ENCODE data around the gene NUTM2B.
"Not testable (repeated sequence)": the region's sequence is repeated elsewhere in the genome, so short reads cannot be mapped to it uniquely, and the experiment has no call there.

DNA sequence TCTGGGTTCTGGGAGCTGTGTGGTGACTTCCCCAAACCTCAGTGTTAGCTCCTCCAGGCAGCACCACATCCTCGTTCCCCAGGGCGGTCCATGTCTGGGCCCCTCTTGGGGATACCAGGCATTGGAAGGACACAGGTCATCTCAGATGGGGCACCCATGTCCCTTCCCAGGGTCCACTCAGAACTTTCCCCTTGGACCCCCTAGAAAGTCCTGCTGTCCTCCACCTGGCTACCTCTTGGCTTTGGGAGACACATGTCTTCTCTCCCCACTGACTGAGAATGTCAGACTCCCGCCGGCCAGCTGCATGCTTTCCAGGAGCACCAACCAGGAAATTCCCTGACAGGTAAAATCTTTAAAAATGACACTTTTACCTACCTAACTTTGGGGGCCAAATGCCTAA, 16.4 kb upstream of the NUTM2B start:
- not testable (repeated sequence) for TF ChIP-seq ESRRA (IDR thresholded peaks at IDR 0.05; ENCODE audit: low read length); TCF12 (IDR thresholded peaks at IDR 0.05; ENCODE audit: low read depth, low read length); GABPA (IDR thresholded peaks at IDR 0.05; ENCODE audit: low read depth); SMAD5 (IDR thresholded peaks at IDR 0.05; ENCODE audit: low read depth); POLR2AphosphoS5 (IDR thresholded peaks at IDR 0.05; ENCODE audit: low read length); BMI1 (IDR thresholded peaks at IDR 0.05; ENCODE audit: borderline replicate concordance); NFIC (IDR thresholded peaks at IDR 0.05; ENCODE audit: low read depth, low read length)
- TF ChIP-seq, protein P1, sequence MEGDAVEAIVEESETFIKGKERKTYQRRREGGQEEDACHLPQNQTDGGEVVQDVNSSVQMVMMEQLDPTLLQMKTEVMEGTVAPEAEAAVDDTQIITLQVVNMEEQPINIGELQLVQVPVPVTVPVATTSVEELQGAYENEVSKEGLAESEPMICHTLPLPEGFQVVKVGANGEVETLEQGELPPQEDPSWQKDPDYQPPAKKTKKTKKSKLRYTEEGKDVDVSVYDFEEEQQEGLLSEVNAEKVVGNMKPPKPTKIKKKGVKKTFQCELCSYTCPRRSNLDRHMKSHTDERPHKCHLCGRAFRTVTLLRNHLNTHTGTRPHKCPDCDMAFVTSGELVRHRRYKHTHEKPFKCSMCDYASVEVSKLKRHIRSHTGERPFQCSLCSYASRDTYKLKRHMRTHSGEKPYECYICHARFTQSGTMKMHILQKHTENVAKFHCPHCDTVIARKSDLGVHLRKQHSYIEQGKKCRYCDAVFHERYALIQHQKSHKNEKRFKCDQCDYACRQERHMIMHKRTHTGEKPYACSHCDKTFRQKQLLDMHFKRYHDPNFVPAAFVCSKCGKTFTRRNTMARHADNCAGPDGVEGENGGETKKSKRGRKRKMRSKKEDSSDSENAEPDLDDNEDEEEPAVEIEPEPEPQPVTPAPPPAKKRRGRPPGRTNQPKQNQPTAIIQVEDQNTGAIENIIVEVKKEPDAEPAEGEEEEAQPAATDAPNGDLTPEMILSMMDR (IDR thresholded peaks at IDR 0.05 in 2 of 3, conservative IDR thresholded peaks at IDR 0.05 in 1 of 3; ENCODE audit: control insufficient read depth in 2 of 3, extremely low read depth in 1 of 3, insufficient read depth in 1 of 3, low read depth in 3 of 3, low read length in 3 of 3) = not testable (repeated sequence)
- TF ChIP-seq, protein P2, sequence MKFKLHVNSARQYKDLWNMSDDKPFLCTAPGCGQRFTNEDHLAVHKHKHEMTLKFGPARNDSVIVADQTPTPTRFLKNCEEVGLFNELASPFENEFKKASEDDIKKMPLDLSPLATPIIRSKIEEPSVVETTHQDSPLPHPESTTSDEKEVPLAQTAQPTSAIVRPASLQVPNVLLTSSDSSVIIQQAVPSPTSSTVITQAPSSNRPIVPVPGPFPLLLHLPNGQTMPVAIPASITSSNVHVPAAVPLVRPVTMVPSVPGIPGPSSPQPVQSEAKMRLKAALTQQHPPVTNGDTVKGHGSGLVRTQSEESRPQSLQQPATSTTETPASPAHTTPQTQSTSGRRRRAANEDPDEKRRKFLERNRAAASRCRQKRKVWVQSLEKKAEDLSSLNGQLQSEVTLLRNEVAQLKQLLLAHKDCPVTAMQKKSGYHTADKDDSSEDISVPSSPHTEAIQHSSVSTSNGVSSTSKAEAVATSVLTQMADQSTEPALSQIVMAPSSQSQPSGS (IDR thresholded peaks at IDR 0.05; ENCODE audit: low read length) = not testable (repeated sequence)

All from GM12878 (cell line).